Tibial nerve (tissue), 4 donors: ENCODE results near the gene HOTAIR. TPM values are rescaled to one million over a fixed set of nuclear protein-coding genes. Genes with fewer than 3 reads are reported as not detected.

Experiments
- DNase-seq, 2 donors: peaks; one replicate each; pipeline ENCODE4 v3.0.0-alpha.2; 2019; ENCODE audit warnings: low spot score in 2 of 2
- H3K27ac ChIP-seq, 4 donors: fragments of 200-600 bp; sonication (generic) in 3 of 4; one replicate each; pipeline ENCODE4 v1.5.1; 2017 to 2019; ENCODE audit warnings: mild to moderate bottlenecking in 1 of 4
- H3K27me3 ChIP-seq, 2 donors: fragments of 200-600 bp; sonication (generic) in 1 of 2; one replicate each; pipeline versions ENCODE4 v1.5.1 to v1.6.0; 2017 to 2019
- H3K36me3 ChIP-seq, 3 donors: fragments of 200-600 bp; sonication (generic); one replicate each; pipeline ENCODE4 v1.5.1; 2018 to 2019
- H3K4me1 ChIP-seq, 4 donors: fragments of 200-600 bp; sonication (generic) in 3 of 4; one replicate each; pipeline ENCODE4 v1.5.1; 2017 to 2019
- H3K4me3 ChIP-seq, 4 donors: fragments of 200-600 bp; sonication (generic) in 3 of 4; one replicate each; pipeline ENCODE4 v1.5.1; 2017 to 2019; ENCODE audit warnings: mild to moderate bottlenecking in 1 of 4, moderate library complexity in 1 of 4
- H3K9me3 ChIP-seq, 4 donors: fragments of 200-600 bp; sonication (generic) in 3 of 4; one replicate each; pipeline ENCODE4 v1.5.1; 2017 to 2019
- CTCF ChIP-seq, 5 experiments: fragments of 200-600 bp in 3 of 5; fragments of 450-650 bp in 2 of 5; sonication (generic) in 3 of 5; IDR thresholded peaks; one replicate each; pipeline ENCODE4 v1.5.1; 2016 to 2019; ENCODE audit warnings: antibody characterized with exemption in 5 of 5, mild to moderate bottlenecking in 3 of 5, moderate library complexity in 2 of 5
- EP300 ChIP-seq, 2 donors: sonication (generic); formaldehyde crosslinking; IDR thresholded peaks; one replicate each; pipeline ENCODE4 v1.6.1; 2017; ENCODE audit warnings: antibody characterized with exemption in 2 of 2, mild to moderate bottlenecking in 1 of 2
- POLR2A ChIP-seq, 2 donors: fragments of 450-650 bp; IDR thresholded peaks; one replicate each; pipeline ENCODE4 v1.6.1; 2017; ENCODE audit warnings: antibody characterized with exemption in 2 of 2, mild to moderate bottlenecking in 2 of 2, moderate library complexity in 2 of 2
- WGBS, 2 donors: methylation state at CpG; one replicate each; pipeline ENCODE4 v1.1.5; 2018; 5-methylcytosine and 5-hydroxymethylcytosine counted together
- total RNA-seq, 4 donors: library from RNA; depleted of rRNA; stranded (reverse); fragments of >200 nt; gene quantifications; one replicate each; pipeline ENCODE4 v1.1.0, GENCODE V29; 2016

Gene HOTAIR
- total RNA-seq, 4 donors from 2014 or later: 0.20 to 0.42 (median 0.30) TPM; not detected in 1

GRCh38 chr12:53944209-53944608 is 30.5 kb downstream of the HOTAIR start:
- Histone ChIP-seq H3K9me3 (no peaks in the 10 kb centered on the region), H3K27me3 (peaks cover 3 to 100% of the 10 kb centered on the region in 2 donors), H3K4me1 (peaks cover 0 to 17% (median 0%) of the 10 kb centered on the region in 4 donors), H3K36me3 (no peaks in the 10 kb centered on the region), H3K27ac (no peak overlapping the region), H3K4me3 (no peak overlapping the region)
- no peak for DNase-seq
- 20 to 29% methylated on average over 4 of the region's 4 CpGs for WGBS, 2 donors
- TF ChIP-seq POLR2A (IDR thresholded peaks at IDR 0.05) (no peak), EP300 (IDR thresholded peaks at IDR 0.05) (no peak), CTCF (IDR thresholded peaks at IDR 0.05) (no peak)

- H3K9me3 ChIP-seq: no peaks in the 10 kb centered on the region
- H3K4me3 ChIP-seq: no peak overlapping the region
- WGBS, 2 donors: 18 to 29% methylated on average over 2 of the region's 2 CpGs
- TF ChIP-seq EP300 (IDR thresholded peaks at IDR 0.05) (no peak), CTCF (IDR thresholded peaks at IDR 0.05) (no peak), POLR2A (IDR thresholded peaks at IDR 0.05) (no peak)
- H3K27me3 ChIP-seq: peaks cover 11 to 100% of the 10 kb centered on the region in 2 donors
- H3K4me1 ChIP-seq: peaks cover 0 to 32% (median 0%) of the 10 kb centered on the region in 4 donors
- H3K36me3 ChIP-seq: no peaks in the 10 kb centered on the region
- no peak for DNase-seq
- no peak overlapping the region for H3K27ac ChIP-seq
Measured at GRCh38 chr12:53942467-53942997, 32.2 kb downstream of the HOTAIR start.

- 16 to 22% methylated on average over 5 of the region's 5 CpGs for WGBS, 2 donors
- no peak for TF ChIP-seq EP300 (IDR thresholded peaks at IDR 0.05)
- no peak for TF ChIP-seq POLR2A (IDR thresholded peaks at IDR 0.05)
- no peak for TF ChIP-seq CTCF (IDR thresholded peaks at IDR 0.05)
- Histone ChIP-seq H3K4me1 (peaks cover 0 to 32% (median 0%) of the 10 kb centered on the region in 4 donors), H3K36me3 (no peaks in the 10 kb centered on the region), H3K9me3 (no peaks in the 10 kb centered on the region), H3K27ac (no peak overlapping the region), H3K27me3 (peaks cover 11 to 100% of the 10 kb centered on the region in 2 donors), H3K4me3 (no peak overlapping the region)
- DNase-seq: no peak
Measured at GRCh38 chr12:53941750-53942149, 33.0 kb downstream of the HOTAIR start.

GRCh38 chr12:53941187-53941586 is 33.6 kb downstream of the HOTAIR start:
- no peak overlapping the region for H3K4me3 ChIP-seq
- H3K4me1 ChIP-seq: peaks cover 0 to 32% (median 0%) of the 10 kb centered on the region in 4 donors
- H3K9me3 ChIP-seq: no peaks in the 10 kb centered on the region
- peaks cover 11 to 100% of the 10 kb centered on the region in 2 donors for H3K27me3 ChIP-seq
- TF ChIP-seq CTCF (IDR thresholded peaks at IDR 0.05) (no peak), EP300 (IDR thresholded peaks at IDR 0.05) (no peak), POLR2A (IDR thresholded peaks at IDR 0.05) (no peak)
- H3K36me3 ChIP-seq: no peaks in the 10 kb centered on the region
- DNase-seq: no peak
- H3K27ac ChIP-seq: no peak overlapping the region

GRCh38 chr12:53940443-53941014 is 34.2 kb downstream of the HOTAIR start:
- Histone ChIP-seq H3K27ac (no peak overlapping the region), H3K4me1 (peaks cover 0 to 37% (median 2%) of the 10 kb centered on the region in 4 donors), H3K9me3 (no peaks in the 10 kb centered on the region), H3K36me3 (no peaks in the 10 kb centered on the region), H3K4me3 (no peak overlapping the region), H3K27me3 (peaks cover 11 to 100% of the 10 kb centered on the region in 2 donors)
- WGBS, 2 donors: 10 to 15% methylated on average over 9 of the region's 9 CpGs
- TF ChIP-seq POLR2A (IDR thresholded peaks at IDR 0.05) (no peak), EP300 (IDR thresholded peaks at IDR 0.05) (no peak), CTCF (IDR thresholded peaks at IDR 0.05) (no peak)
- no peak for DNase-seq
